HEK293 (cell line): ENCODE results near the gene MOGAT3.

ENCODE experiments used
- CTCF ChIA-PET: fragments of 350-600 bp; formaldehyde crosslinking; extraction: SDS; loops from one replicate; lab custom pipeline; 2021; ENCODE audit warnings: antibody characterized with exemption; lab: Yijun Ruan, JAX
- POLR2A ChIA-PET: fragments of 300-600 bp; formaldehyde crosslinking; extraction: SDS; loops from one replicate; lab custom pipeline; 2020; ENCODE audit warnings: antibody characterized with exemption, inconsistent platforms; lab: Yijun Ruan, JAX
- H3K27ac ChIP-seq: fragments of 200-500 bp; sonication (Bioruptor generic); 2 replicates; pipeline ENCODE4 v1.5.1; 2014; ENCODE audit warnings: low read depth, low read length, control low read depth, inconsistent platforms; ENCODE audit errors: extremely low read depth
- H3K36me3 ChIP-seq, 2 experiments: fragments of 200-500 bp in 1 of 2; sonication (Bioruptor generic) in 1 of 2; 1 replicate in 1 of 2; 2 replicates in 1 of 2; pipeline ENCODE4 v1.5.1; 2014 to 2017; ENCODE audit warnings: inconsistent platforms in 2 of 2, low read length in 2 of 2; ENCODE audit not compliant: control insufficient read depth in 2 of 2, insufficient read depth in 1 of 2
- H3K4me1 ChIP-seq: fragments of 200-500 bp; sonication (Bioruptor generic); 2 replicates; pipeline ENCODE4 v1.5.1; 2014; ENCODE audit warnings: mild to moderate bottlenecking, low read length, inconsistent platforms; ENCODE audit not compliant: control insufficient read depth, insufficient read depth
- H3K4me3 ChIP-seq: 2 replicates; pipeline ENCODE4 v1.5.1; 2011; ENCODE audit warnings: low read depth, mild to moderate bottlenecking, control low read depth, low read length, moderate library complexity
- H3K9me3 ChIP-seq: fragments of 200-500 bp; sonication (Bioruptor generic); 2 replicates; pipeline ENCODE4 v1.5.1; 2014; ENCODE audit warnings: low read depth, low read length, inconsistent platforms; ENCODE audit not compliant: control insufficient read depth, insufficient read depth
- GFI1B ChIP-seq: fragments of 450-650 bp; formaldehyde crosslinking; IDR thresholded peaks from 2 replicates; pipeline ENCODE4 v1.5.1; 2016; ENCODE audit warnings: missing biosample characterization, missing genetic modification characterization
- GLI4 ChIP-seq: fragments of 450-650 bp; formaldehyde crosslinking; IDR thresholded peaks from 2 replicates; pipeline ENCODE4 v1.5.1; 2016; ENCODE audit warnings: missing biosample characterization, missing genetic modification characterization
- GLIS2 ChIP-seq: fragments of 450-650 bp; formaldehyde crosslinking; IDR thresholded peaks from 2 replicates; pipeline ENCODE4 v1.5.1; 2016; ENCODE audit warnings: missing biosample characterization, missing genetic modification characterization
- RBAK ChIP-seq: fragments of 450-650 bp; formaldehyde crosslinking; IDR thresholded peaks from 2 replicates; pipeline ENCODE4 v1.5.1; 2016; ENCODE audit warnings: missing biosample characterization, missing genetic modification characterization
- SETDB1 ChIP-seq: IDR thresholded peaks from one replicate; pipeline ENCODE4 v1.6.1; 2017; ENCODE audit warnings: mild to moderate bottlenecking, low read length, moderate library complexity, mixed read lengths; ENCODE audit not compliant: insufficient read length
- TRIM28 ChIP-seq: IDR thresholded peaks from 2 replicates; pipeline ENCODE4 v1.6.1; 2011; ENCODE audit warnings: low read length, control low read depth, borderline replicate concordance
- WT1 ChIP-seq: fragments of 450-650 bp; formaldehyde crosslinking; IDR thresholded peaks from 2 replicates; pipeline ENCODE4 v1.5.1; 2016; ENCODE audit warnings: missing biosample characterization, missing genetic modification characterization
- ZBTB10 ChIP-seq: fragments of 450-650 bp; formaldehyde crosslinking; IDR thresholded peaks from 2 replicates; pipeline ENCODE4 v1.5.1; 2016; ENCODE audit warnings: missing biosample characterization, missing genetic modification characterization
- ZNF146 ChIP-seq: fragments of 450-650 bp; formaldehyde crosslinking; IDR thresholded peaks from 2 replicates; pipeline ENCODE4 v1.5.1; 2016; ENCODE audit warnings: missing biosample characterization, missing genetic modification characterization
- ZNF157 ChIP-seq: fragments of 450-650 bp; formaldehyde crosslinking; IDR thresholded peaks from 2 replicates; pipeline ENCODE4 v1.5.1; 2016; ENCODE audit warnings: missing biosample characterization, missing genetic modification characterization
- ZNF18 ChIP-seq: fragments of 450-650 bp; formaldehyde crosslinking; IDR thresholded peaks from 2 replicates; pipeline ENCODE4 v1.5.1; 2016; ENCODE audit warnings: missing biosample characterization, missing genetic modification characterization
- ZNF24 ChIP-seq: fragments of 450-650 bp; formaldehyde crosslinking; IDR thresholded peaks from 2 replicates; pipeline ENCODE4 v1.5.1; 2016; ENCODE audit warnings: missing biosample characterization, missing genetic modification characterization
- ZNF26 ChIP-seq: fragments of 450-650 bp; formaldehyde crosslinking; IDR thresholded peaks from 2 replicates; pipeline ENCODE4 v1.5.1; 2016; ENCODE audit warnings: missing biosample characterization, missing genetic modification characterization
- ZNF335 ChIP-seq: fragments of 450-650 bp; formaldehyde crosslinking; conservative IDR thresholded peaks from 2 replicates; pipeline ENCODE4 v1.5.1; 2016; ENCODE audit warnings: missing biosample characterization, missing genetic modification characterization
- ZNF341 ChIP-seq: fragments of 450-650 bp; formaldehyde crosslinking; IDR thresholded peaks from 2 replicates; pipeline ENCODE4; 2016; ENCODE audit warnings: low read depth, missing biosample characterization, missing genetic modification characterization
- ZNF544 ChIP-seq: fragments of 450-650 bp; formaldehyde crosslinking; IDR thresholded peaks from 2 replicates; pipeline ENCODE4 v1.5.0; 2017; ENCODE audit warnings: missing biosample characterization, missing genetic modification characterization
- ZNF585B ChIP-seq: fragments of 450-650 bp; formaldehyde crosslinking; IDR thresholded peaks from 2 replicates; pipeline ENCODE4 v1.5.1; 2016; ENCODE audit warnings: missing biosample characterization, missing genetic modification characterization
- ZNF600 ChIP-seq: fragments of 450-650 bp; formaldehyde crosslinking; IDR thresholded peaks from 2 replicates; pipeline ENCODE4 v1.5.1; 2016; ENCODE audit warnings: missing biosample characterization, missing genetic modification characterization
- ZNF645 ChIP-seq: fragments of 450-650 bp; formaldehyde crosslinking; IDR thresholded peaks from 2 replicates; pipeline ENCODE4; 2016; ENCODE audit warnings: missing biosample characterization, missing genetic modification characterization
- ZNF830 ChIP-seq: fragments of 450-650 bp; IDR thresholded peaks from 2 replicates; pipeline ENCODE4 v1.5.0; 2018; ENCODE audit warnings: missing biosample characterization, missing genetic modification characterization, low read depth, mild to moderate bottlenecking, moderate library complexity
- ZNF843 ChIP-seq: fragments of 450-650 bp; formaldehyde crosslinking; IDR thresholded peaks from 2 replicates; pipeline ENCODE4 v1.5.1; 2016; ENCODE audit warnings: missing biosample characterization, missing genetic modification characterization

The MOGAT3 gene

GRCh38 chr7:101211501-101211900 lies 10.7 kb upstream of the MOGAT3 start:
- no peak overlapping the region for H3K4me3 ChIP-seq
- H3K27ac ChIP-seq, result no peak overlapping the region
- H3K36me3 ChIP-seq, result peaks cover 3 to 40% of the 10 kb centered on the region in 2 experiments; a peak in 2 of 3 replicates
- POLR2A ChIA-PET, result no interaction called here
- 0 out of 2 replicates have a peak, but pooled peaks cover 3% of the 10 kb centered on the region for H3K4me1 ChIP-seq
- no peaks in the 10 kb centered on the region for H3K9me3 ChIP-seq
- CTCF ChIA-PET, result no interaction called here
- TF ChIP-seq ZNF843 (tag by site-specific recombination) (no peak), ZBTB10 (tag by site-specific recombination) (no peak), RBAK (no peak), TRIM28 (no peak), WT1 (tag by site-specific recombination) (no peak), ZNF335 (no peak), ZNF24 (no peak), ZNF645 (tag by site-specific recombination) (no peak), ZNF157 (tag by site-specific recombination) (no peak), ZNF26 (tag by site-specific recombination) (no peak), ZNF18 (tag by site-specific recombination) (no peak), ZNF544 (tag by site-specific recombination) (no peak)

GRCh38 chr7:101210143-101210542 lies 9.3 kb upstream of the MOGAT3 start:
- H3K36me3 ChIP-seq, result peaks cover 3 to 34% of the 10 kb centered on the region in 2 experiments; a peak in 2 of 3 replicates
- H3K9me3 ChIP-seq, result no peaks in the 10 kb centered on the region
- no peak overlapping the region for H3K27ac ChIP-seq
- TF ChIP-seq GLIS2 (tag by site-specific recombination) (0 out of 2 replicates have a peak, but pooled peaks have one; percentile 29), GFI1B (no peak)
- no peak overlapping the region for H3K4me3 ChIP-seq
- 0 out of 2 replicates have a peak, but pooled peaks cover 3% of the 10 kb centered on the region for H3K4me1 ChIP-seq
- ChIA-PET CTCF (interaction anchor here (1.0 kb wide), 1 partner anchor 17 kb away, joined by 3 read pairs; no protein-coding TSS in a partner anchor), POLR2A (no interaction called here)

- Histone ChIP-seq H3K36me3 (peaks cover 0 to 30% of the 10 kb centered on the region in 2 experiments; a peak in 2 of 3 replicates), H3K27ac (no peak overlapping the region), H3K4me3 (no peak overlapping the region), H3K9me3 (no peaks in the 10 kb centered on the region), H3K4me1 (no peaks in the 10 kb centered on the region)
- ChIA-PET CTCF (interaction anchor here (1.0 to 1.1 kb wide), 2 partner anchors 9 to 16 kb away, joined by 3 to 4 read pairs; partner anchors contain the start of genes PLOD3 and ZNHIT1), POLR2A (interaction anchor here (0.6 to 1.3 kb wide), 2 partner anchors 9 to 62 kb away, joined by 5 to 10 read pairs; partner anchors contain the start of genes PLOD3 and ZNHIT1)
- TF ChIP-seq ZNF341 (no peak), GLI4 (tag by site-specific recombination) (no peak), ZNF585B (tag by site-specific recombination) (no peak), SETDB1 (no peak), ZNF830 (no peak), ZNF146 (tag by site-specific recombination) (no peak), ZNF600 (tag by site-specific recombination) (peak; percentile 69)
Observed at GRCh38 chr7:101208794-101209193, 8.0 kb upstream of the MOGAT3 start.
